Liver (tissue), 3 donors: Measurements from ENCODE around the gene PRKD1.
"Not testable (repeated sequence)": the region's sequence is repeated elsewhere in the genome, so short reads cannot be mapped to it uniquely, and the experiment has no call there.

Experiments used
- EGR1 ChIP-seq, 2 donors: IDR thresholded peaks; 2 replicates each; pipeline ENCODE4 v1.6.1; 2016 to 2018; ENCODE audit warnings: antibody characterized with exemption in 2 of 2, low read depth in 2 of 2
- GABPA ChIP-seq, 2 donors: IDR thresholded peaks in 1 of 2; conservative IDR thresholded peaks in 1 of 2; 2 replicates each; pipeline ENCODE4 v1.6.1; 2016; ENCODE audit warnings: antibody characterized with exemption in 2 of 2, mild to moderate bottlenecking in 1 of 2, moderate library complexity in 1 of 2
- JUND ChIP-seq, 2 donors: IDR thresholded peaks; 2 replicates each; pipeline ENCODE4 v1.6.1; 2016; ENCODE audit warnings: antibody characterized with exemption in 2 of 2
- NR2F2 ChIP-seq: IDR thresholded peaks from 2 replicates; pipeline ENCODE4 v1.6.1; 2016; ENCODE audit warnings: antibody characterized with exemption
- TF ChIP-seq, protein P1 (sequence below): fragments of 150-350 bp; IDR thresholded peaks from 2 replicates; pipeline ENCODE4 v1.5.1; 2017; ENCODE audit warnings: improper control_type of control experiment, low read depth, low read length; ENCODE audit not compliant: missing input control
- TF ChIP-seq, protein P2 (sequence below): IDR thresholded peaks from 2 replicates; pipeline ENCODE4 v1.6.1; 2016; ENCODE audit warnings: antibody characterized with exemption, mild to moderate bottlenecking
- donor health status: healthy.
- donor health status: healthy.

DNA sequence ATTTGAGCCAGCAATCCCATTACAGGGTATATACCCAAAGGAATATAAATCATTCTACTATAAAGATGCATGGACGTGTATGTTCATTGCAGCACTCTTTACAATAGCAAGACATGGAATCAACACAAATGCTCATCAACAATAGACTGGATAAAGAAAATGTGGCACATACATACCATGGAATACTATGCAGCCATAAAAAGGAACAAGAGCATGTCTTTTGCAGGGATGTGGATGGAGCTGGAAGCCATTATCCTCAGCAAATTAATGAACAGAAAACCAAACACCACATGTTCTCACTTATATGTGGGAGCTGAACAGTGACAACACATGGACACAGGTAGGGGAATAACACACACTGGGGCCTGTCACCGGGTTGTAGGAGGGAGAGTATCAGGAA is 238.1 kb downstream of the PRKD1 start:
- TF ChIP-seq, protein P1, sequence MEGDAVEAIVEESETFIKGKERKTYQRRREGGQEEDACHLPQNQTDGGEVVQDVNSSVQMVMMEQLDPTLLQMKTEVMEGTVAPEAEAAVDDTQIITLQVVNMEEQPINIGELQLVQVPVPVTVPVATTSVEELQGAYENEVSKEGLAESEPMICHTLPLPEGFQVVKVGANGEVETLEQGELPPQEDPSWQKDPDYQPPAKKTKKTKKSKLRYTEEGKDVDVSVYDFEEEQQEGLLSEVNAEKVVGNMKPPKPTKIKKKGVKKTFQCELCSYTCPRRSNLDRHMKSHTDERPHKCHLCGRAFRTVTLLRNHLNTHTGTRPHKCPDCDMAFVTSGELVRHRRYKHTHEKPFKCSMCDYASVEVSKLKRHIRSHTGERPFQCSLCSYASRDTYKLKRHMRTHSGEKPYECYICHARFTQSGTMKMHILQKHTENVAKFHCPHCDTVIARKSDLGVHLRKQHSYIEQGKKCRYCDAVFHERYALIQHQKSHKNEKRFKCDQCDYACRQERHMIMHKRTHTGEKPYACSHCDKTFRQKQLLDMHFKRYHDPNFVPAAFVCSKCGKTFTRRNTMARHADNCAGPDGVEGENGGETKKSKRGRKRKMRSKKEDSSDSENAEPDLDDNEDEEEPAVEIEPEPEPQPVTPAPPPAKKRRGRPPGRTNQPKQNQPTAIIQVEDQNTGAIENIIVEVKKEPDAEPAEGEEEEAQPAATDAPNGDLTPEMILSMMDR = not testable (repeated sequence)
- TF ChIP-seq NR2F2; JUND (IDR thresholded peaks at IDR 0.05); EGR1 (IDR thresholded peaks at IDR 0.05; ENCODE audit: low read depth in 2 of 2); GABPA (IDR thresholded peaks at IDR 0.05 in 1 of 2, conservative IDR thresholded peaks at IDR 0.05 in 1 of 2): not testable (repeated sequence)
- TF ChIP-seq, protein P2, sequence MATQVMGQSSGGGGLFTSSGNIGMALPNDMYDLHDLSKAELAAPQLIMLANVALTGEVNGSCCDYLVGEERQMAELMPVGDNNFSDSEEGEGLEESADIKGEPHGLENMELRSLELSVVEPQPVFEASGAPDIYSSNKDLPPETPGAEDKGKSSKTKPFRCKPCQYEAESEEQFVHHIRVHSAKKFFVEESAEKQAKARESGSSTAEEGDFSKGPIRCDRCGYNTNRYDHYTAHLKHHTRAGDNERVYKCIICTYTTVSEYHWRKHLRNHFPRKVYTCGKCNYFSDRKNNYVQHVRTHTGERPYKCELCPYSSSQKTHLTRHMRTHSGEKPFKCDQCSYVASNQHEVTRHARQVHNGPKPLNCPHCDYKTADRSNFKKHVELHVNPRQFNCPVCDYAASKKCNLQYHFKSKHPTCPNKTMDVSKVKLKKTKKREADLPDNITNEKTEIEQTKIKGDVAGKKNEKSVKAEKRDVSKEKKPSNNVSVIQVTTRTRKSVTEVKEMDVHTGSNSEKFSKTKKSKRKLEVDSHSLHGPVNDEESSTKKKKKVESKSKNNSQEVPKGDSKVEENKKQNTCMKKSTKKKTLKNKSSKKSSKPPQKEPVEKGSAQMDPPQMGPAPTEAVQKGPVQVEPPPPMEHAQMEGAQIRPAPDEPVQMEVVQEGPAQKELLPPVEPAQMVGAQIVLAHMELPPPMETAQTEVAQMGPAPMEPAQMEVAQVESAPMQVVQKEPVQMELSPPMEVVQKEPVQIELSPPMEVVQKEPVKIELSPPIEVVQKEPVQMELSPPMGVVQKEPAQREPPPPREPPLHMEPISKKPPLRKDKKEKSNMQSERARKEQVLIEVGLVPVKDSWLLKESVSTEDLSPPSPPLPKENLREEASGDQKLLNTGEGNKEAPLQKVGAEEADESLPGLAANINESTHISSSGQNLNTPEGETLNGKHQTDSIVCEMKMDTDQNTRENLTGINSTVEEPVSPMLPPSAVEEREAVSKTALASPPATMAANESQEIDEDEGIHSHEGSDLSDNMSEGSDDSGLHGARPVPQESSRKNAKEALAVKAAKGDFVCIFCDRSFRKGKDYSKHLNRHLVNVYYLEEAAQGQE = not testable (repeated sequence)
